HCT116 (cell line): ENCODE results near the gene KCNJ1. TPM values are rescaled to one million over a fixed set of nuclear protein-coding genes. Genes with fewer than 3 reads are reported as not detected.

Experiments
- ATAC-seq: fragments of 200-7000 bp; cut with Tn5 transposase; 2 replicates; pipeline ENCODE4 v1.9.1; 2020; ENCODE audit warnings: mild to moderate bottlenecking, moderate library complexity
- BruUV-seq: library from RNA; stranded (reverse); fragments of 400-500 nt; replicated peaks from 2 replicates; lab custom pipeline; 2021; lab: Mats Ljungman, UMichigan
- CTCF ChIA-PET: fragments of 300-600 bp; sonication (Branson Sonifier 250); formaldehyde crosslinking; loops from one replicate; lab custom pipeline; 2021; ENCODE audit warnings: antibody characterized with exemption; lab: Charles Lee
- POLR2A ChIA-PET: fragments of 300-600, 350-600 bp; sonication (Branson Sonifier 250); formaldehyde crosslinking; loops from one replicate; lab custom pipeline; 2021; ENCODE audit warnings: antibody characterized with exemption; lab: Charles Lee
- RAD21 ChIA-PET, 2 experiments: fragments of 300-600 bp; sonication (Branson Sonifier 250); formaldehyde crosslinking; loops; one replicate each; lab custom pipeline; 2023; ENCODE audit warnings: low total read pairs in 2 of 2; ENCODE audit not compliant: uncharacterized antibody in 2 of 2, unreplicated experiment in 2 of 2, low non-redundant PET in 1 of 2; lab: Charles Lee
- DNase-seq: peaks from one replicate; pipeline ENCODE4 v3.0.0-alpha.2; 2010; ENCODE audit warnings: low read depth, low spot score
- H2AFZ ChIP-seq: fragments of 200-600 bp; shearing (Covaris generic), sonication (generic); 2 replicates; pipeline ENCODE4 v1.6.1; 2017; ENCODE audit warnings: low read depth, mixed run types, mixed read lengths, antibody characterized with exemption, low read length; ENCODE audit not compliant: poor library complexity, severe bottlenecking
- H3K27ac ChIP-seq: 2 replicates; pipeline ENCODE4 v1.5.1; 2012; ENCODE audit warnings: low read depth, low read length
- H3K27me3 ChIP-seq: fragments of 200-600 bp; sonication (generic); 2 replicates; pipeline ENCODE4 v1.6.1; 2016; ENCODE audit warnings: mixed run types, low read length, mixed read lengths; ENCODE audit not compliant: insufficient read depth
- H3K36me3 ChIP-seq, 2 experiments: fragments of 200-500 bp in 1 of 2; fragments of 200-600 bp in 1 of 2; sonication (Bioruptor generic) in 1 of 2; sonication (generic) in 1 of 2; 2 replicates each; pipeline versions ENCODE4 v1.5.1 to v1.6.1; 2014 to 2016; ENCODE audit warnings: low read length in 2 of 2, inconsistent platforms in 1 of 2, mixed read lengths in 1 of 2, mixed run types in 1 of 2; ENCODE audit not compliant: insufficient read depth in 2 of 2, control insufficient read depth in 1 of 2
- H3K4me1 ChIP-seq, 2 experiments: fragments of 200-600 bp in 1 of 2; sonication (generic) in 1 of 2; 2 replicates each; pipeline versions ENCODE4 v1.5.1 to v1.6.1; 2012 to 2017; ENCODE audit warnings: low read length in 2 of 2, inconsistent platforms in 1 of 2, mild to moderate bottlenecking in 1 of 2, mixed read lengths in 1 of 2, mixed run types in 1 of 2, moderate library complexity in 1 of 2; ENCODE audit not compliant: insufficient read depth in 2 of 2, control insufficient read depth in 1 of 2
- H3K4me2 ChIP-seq: fragments of 200-600 bp; sonication (generic); 2 replicates; pipeline ENCODE4 v1.6.1; 2017; ENCODE audit warnings: mixed run types, low read length, mixed read lengths
- H3K4me3 ChIP-seq, 2 experiments: fragments of 200-600 bp in 1 of 2; sonication (generic) in 1 of 2; replicated peaks in 1 of 2; 2 replicates each; pipeline ENCODE4 v1.5.1; 2011 to 2016; ENCODE audit warnings: low read length in 2 of 2, control low read depth in 1 of 2, low read depth in 1 of 2, mild to moderate bottlenecking in 1 of 2, mixed read lengths in 1 of 2, mixed run types in 1 of 2
- H3K79me2 ChIP-seq: fragments of 200-600 bp; sonication (generic); 2 replicates; pipeline ENCODE4 v1.6.1; 2017; ENCODE audit warnings: mild to moderate bottlenecking, mixed run types, low read length, moderate library complexity, mixed read lengths; ENCODE audit not compliant: insufficient read depth
- H3K9ac ChIP-seq: fragments of 200-600 bp; sonication (generic); 2 replicates; pipeline ENCODE4 v1.6.1; 2016; ENCODE audit warnings: low read length, mixed read lengths
- H3K9me2 ChIP-seq: fragments of 200-600 bp; sonication (generic), shearing (Covaris generic); 2 replicates; pipeline ENCODE4 v1.6.1; 2017; ENCODE audit warnings: mixed run types, mild to moderate bottlenecking, moderate library complexity; ENCODE audit not compliant: insufficient read depth
- H3K9me3 ChIP-seq, 2 experiments: fragments of 200-500 bp in 1 of 2; fragments of 200-600 bp in 1 of 2; sonication (Bioruptor generic) in 1 of 2; sonication (generic) in 1 of 2; 2 replicates each; pipeline ENCODE4 v1.6.1; 2014 to 2017; ENCODE audit warnings: low read length in 2 of 2, mixed read lengths in 2 of 2, inconsistent platforms in 1 of 2, low read depth in 1 of 2, mild to moderate bottlenecking in 1 of 2, mixed run types in 1 of 2, moderate library complexity in 1 of 2; ENCODE audit not compliant: control insufficient read depth in 1 of 2, insufficient read depth in 1 of 2
- H4K20me1 ChIP-seq: fragments of 200-600 bp; sonication (generic), shearing (Covaris generic); 2 replicates; pipeline ENCODE4 v1.6.1; 2017; ENCODE audit warnings: mixed run types, mild to moderate bottlenecking, moderate library complexity; ENCODE audit not compliant: insufficient read depth
- ATF3 ChIP-seq: IDR thresholded peaks from 2 replicates; pipeline ENCODE4 v1.6.1; 2012
- EGR1 ChIP-seq: IDR thresholded peaks from 2 replicates; pipeline ENCODE4 v1.6.1; 2012; ENCODE audit warnings: low read depth
- FOSL1 ChIP-seq: IDR thresholded peaks from 2 replicates; pipeline ENCODE4 v1.6.1; 2012; ENCODE audit warnings: low read depth
- JUND ChIP-seq: IDR thresholded peaks from 2 replicates; pipeline ENCODE4 v1.6.1; 2012
- POLR2AphosphoS5 ChIP-seq: IDR thresholded peaks from 2 replicates; pipeline ENCODE4 v1.6.1; 2011; ENCODE audit warnings: mild to moderate bottlenecking, low read depth, low read length, moderate library complexity
- RAD21 ChIP-seq: IDR thresholded peaks from 2 replicates; pipeline ENCODE4 v1.6.1; 2012; ENCODE audit warnings: low read depth, mild to moderate bottlenecking
- REST ChIP-seq: IDR thresholded peaks from 2 replicates; pipeline ENCODE4 v1.6.1; 2012; ENCODE audit warnings: low read depth
- YY1 ChIP-seq: IDR thresholded peaks from 2 replicates; pipeline ENCODE4 v1.6.1; 2011; ENCODE audit warnings: low read length, low read depth, moderate library complexity, mild to moderate bottlenecking; ENCODE audit not compliant: insufficient replicate concordance; ENCODE audit errors: extremely low read depth
- ZFX ChIP-seq: fragments of 450-650 bp; IDR thresholded peaks from 2 replicates; pipeline ENCODE4 v1.6.1; 2017
- intact Hi-C: fragments of 100-400 bp; cut with micrococcal nuclease; formaldehyde crosslinking; loops from 2 replicates; pipeline ENCODE4 v1.10.0; 2022
- total RNA-seq: library from RNA; stranded (reverse); gene quantifications from one replicate; pipeline ENCODE4 v1.2.1, GENCODE V29; 2021; ENCODE audit not compliant: unreplicated experiment
- TF ChIP-seq, protein P1 (sequence below): IDR thresholded peaks from 2 replicates; pipeline ENCODE4 v1.6.1; 2012

Gene KCNJ1
- total RNA-seq, 1 experiment from 2014 or later, result 0.15 TPM

- TF ChIP-seq, protein P1, sequence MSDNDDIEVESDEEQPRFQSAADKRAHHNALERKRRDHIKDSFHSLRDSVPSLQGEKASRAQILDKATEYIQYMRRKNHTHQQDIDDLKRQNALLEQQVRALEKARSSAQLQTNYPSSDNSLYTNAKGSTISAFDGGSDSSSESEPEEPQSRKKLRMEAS, result no peak
- TF ChIP-seq ATF3 (no peak), POLR2AphosphoS5 (no peak), RAD21 (no peak), ZFX (no peak), YY1 (no peak), EGR1 (no peak), JUND (no peak)
Measured at GRCh38 chr11:128862406-128862805, 4.7 kb downstream of the KCNJ1 start (continued).

- CTCF ChIA-PET, result interaction anchor here (1.3 kb wide), 1 partner anchor 703 kb away, joined by 3 read pairs; no protein-coding TSS in a partner anchor
Measured at GRCh38 chr11:128860571-128861361, 6.3 kb downstream of the KCNJ1 start.

More at GRCh38 chr11:128860571-128861361, 6.3 kb downstream of the KCNJ1 start:
- POLR2A ChIA-PET, result no interaction called here
- Histone ChIP-seq H3K4me2 (no peak overlapping the region), H3K27me3 (no peaks in the 10 kb centered on the region; the same call in 1 of the 2 replicates), H3K27ac (no peak overlapping the region), H3K9ac (no peak overlapping the region), H2AFZ (no peak overlapping the region), H3K4me1 (peaks cover 0 to 10% of the 10 kb centered on the region in 2 experiments; a peak in 1 of 4 replicates), H4K20me1 (no peaks in the 10 kb centered on the region), H3K9me2 (no peaks in the 10 kb centered on the region), H3K9me3 (no peaks in the 10 kb centered on the region), H3K36me3 (no peaks in the 10 kb centered on the region), H3K79me2 (no peaks in the 10 kb centered on the region), H3K4me3 (no peak overlapping the region)
- BruUV-seq, result no TSS peak
- RAD21 ChIA-PET, result no interaction called here
- intact Hi-C loops, result loop anchor here (1.0 to 2.0 kb wide), 2 partner anchors 688 to 830 kb away; no protein-coding TSS in a partner anchor
- TF ChIP-seq, protein P1, result no peak
- no peak for TF ChIP-seq YY1
- TF ChIP-seq ZFX, result no peak
- no peak for TF ChIP-seq ATF3
- no peak for TF ChIP-seq EGR1
- no peak for TF ChIP-seq REST
- TF ChIP-seq RAD21, result no peak
- no peak for TF ChIP-seq FOSL1
- ATAC-seq (no peak), DNase-seq (no peak)
